Type B pancreatic cell (in vitro differentiated cells): ENCODE results near the gene PCK1. TPM values are rescaled to one million over a fixed set of nuclear protein-coding genes. Genes with fewer than 3 reads are reported as not detected.

ENCODE experiments used
- DNase-seq: peaks from one replicate; pipeline ENCODE4 v3.0.0; 2021; ENCODE audit warnings: mixed read lengths; ENCODE audit not compliant: unreplicated experiment; ENCODE audit errors: extremely low spot score
- H3K27ac Mint-ChIP-seq: 2 replicates; pipeline ENCODE4 v1.8.0; 2021; ENCODE audit warnings: mild to moderate bottlenecking, mixed read lengths
- H3K27me3 Mint-ChIP-seq: 2 replicates; pipeline ENCODE4 v1.8.0; 2021; ENCODE audit warnings: mixed read lengths
- H3K36me3 Mint-ChIP-seq: 2 replicates; pipeline ENCODE4 v1.8.0; 2021; ENCODE audit warnings: mixed read lengths
- H3K4me1 Mint-ChIP-seq: one replicate; pipeline ENCODE4 v1.8.0; 2021; ENCODE audit warnings: mixed read lengths; ENCODE audit not compliant: unreplicated experiment
- H3K4me3 Mint-ChIP-seq: 2 replicates; pipeline ENCODE4 v1.8.0; 2021; ENCODE audit warnings: mild to moderate bottlenecking, mixed read lengths
- H3K9me3 Mint-ChIP-seq: 2 replicates; pipeline ENCODE4 v1.8.0; 2021; ENCODE audit warnings: mixed read lengths
- CTCF ChIP-seq: fragments of 200-600 bp; sonication (generic); conservative IDR thresholded peaks from 2 replicates; pipeline ENCODE4 v1.5.0; 2021; ENCODE audit warnings: antibody characterized with exemption, mild to moderate bottlenecking
- total RNA-seq: library from RNA; stranded (reverse); gene quantifications from 2 replicates; pipeline ENCODE4 v1.2.1, GENCODE V29; 2021; ENCODE audit warnings: low replicate concordance

The PCK1 gene
- total RNA-seq, 1 donor from 2014 or later: 2.3 TPM

GRCh38 chr20:57545927-57546662, 14.8 kb upstream of the PCK1 start:
- no peak for TF ChIP-seq CTCF
- no peaks in the 10 kb centered on the region for H3K9me3 Mint-ChIP-seq
- H3K36me3 Mint-ChIP-seq: no peaks in the 10 kb centered on the region
- no peak overlapping the region for H3K4me3 Mint-ChIP-seq
- DNase-seq: no peak
- peaks cover 15% of the 10 kb centered on the region for H3K4me1 Mint-ChIP-seq
- H3K27ac Mint-ChIP-seq: no peak overlapping the region
- H3K27me3 Mint-ChIP-seq: peaks cover 42% of the 10 kb centered on the region

GRCh38 chr20:57546956-57547649, 13.8 kb upstream of the PCK1 start:
- Mint-ChIP-seq H3K9me3 (no peaks in the 10 kb centered on the region), H3K4me1 (peaks cover 16% of the 10 kb centered on the region), H3K27ac (no peak overlapping the region), H3K4me3 (no peak overlapping the region), H3K27me3 (peaks cover 42% of the 10 kb centered on the region), H3K36me3 (no peaks in the 10 kb centered on the region)
- no peak for DNase-seq
- no peak for TF ChIP-seq CTCF

GRCh38 chr20:57548177-57549058, 12.5 kb upstream of the PCK1 start:
- H3K4me1 Mint-ChIP-seq: peaks cover 16% of the 10 kb centered on the region
- DNase-seq: no peak
- TF ChIP-seq CTCF: no peak
- H3K4me3 Mint-ChIP-seq: no peak overlapping the region
- no peaks in the 10 kb centered on the region for H3K36me3 Mint-ChIP-seq
- peaks cover 36% of the 10 kb centered on the region for H3K27me3 Mint-ChIP-seq
- no peak overlapping the region for H3K27ac Mint-ChIP-seq
- H3K9me3 Mint-ChIP-seq: no peaks in the 10 kb centered on the region

GRCh38 chr20:57552471-57552870, 8.4 kb upstream of the PCK1 start:
- Mint-ChIP-seq H3K27ac (no peak overlapping the region), H3K27me3 (peaks cover 42% of the 10 kb centered on the region)

More at GRCh38 chr20:57552471-57552870, 8.4 kb upstream of the PCK1 start:
- Mint-ChIP-seq H3K4me3 (no peak overlapping the region), H3K36me3 (no peaks in the 10 kb centered on the region), H3K9me3 (no peaks in the 10 kb centered on the region), H3K4me1 (peaks cover 8% of the 10 kb centered on the region)
- DNase-seq: no peak
- no peak for TF ChIP-seq CTCF
